ENCODE results near the gene NRXN3.

The NRXN3 gene

GRCh38 chr14:78153064-78153341 lies 17.2 kb upstream of the NRXN3 start:
- Mint-ChIP-seq H3K4me3 (no peak overlapping the region), H3K36me3 (ENCODE audit: low read depth) (no peaks in the 10 kb centered on the region), H3K4me1 (ENCODE audit: low read depth) (peaks cover 4% of the 10 kb centered on the region), H3K27ac (no peak overlapping the region), H3K27me3 (ENCODE audit: low read depth) (no peaks in the 10 kb centered on the region), H3K9me3 (no peaks in the 10 kb centered on the region)
- no peak for DNase-seq (ENCODE audit: low spot score)

- H3K27ac Mint-ChIP-seq, result no peak overlapping the region
- H3K9me3 Mint-ChIP-seq, result no peaks in the 10 kb centered on the region
- H3K36me3 Mint-ChIP-seq (ENCODE audit: low read depth), result no peaks in the 10 kb centered on the region
- peaks cover 4% of the 10 kb centered on the region for H3K4me1 Mint-ChIP-seq (ENCODE audit: low read depth)
- no peak overlapping the region for H3K4me3 Mint-ChIP-seq
- H3K27me3 Mint-ChIP-seq (ENCODE audit: low read depth), result no peaks in the 10 kb centered on the region
- DNase-seq (ENCODE audit: low spot score), result no peak
Observed at GRCh38 chr14:78154827-78155226, 15.3 kb upstream of the NRXN3 start.

GRCh38 chr14:78156196-78156595 lies 14.0 kb upstream of the NRXN3 start:
- H3K9me3 Mint-ChIP-seq, result no peaks in the 10 kb centered on the region
- H3K4me1 Mint-ChIP-seq (ENCODE audit: low read depth), result peaks cover 2% of the 10 kb centered on the region
- H3K27me3 Mint-ChIP-seq (ENCODE audit: low read depth), result peaks cover 2% of the 10 kb centered on the region
- no peak overlapping the region for H3K4me3 Mint-ChIP-seq
- no peaks in the 10 kb centered on the region for H3K36me3 Mint-ChIP-seq (ENCODE audit: low read depth)
- no peak overlapping the region for H3K27ac Mint-ChIP-seq
- DNase-seq (ENCODE audit: low spot score), result no peak

- Mint-ChIP-seq H3K4me3 (no peak overlapping the region), H3K27me3 (ENCODE audit: low read depth) (peaks cover 4% of the 10 kb centered on the region), H3K27ac (no peak overlapping the region), H3K9me3 (no peaks in the 10 kb centered on the region), H3K4me1 (ENCODE audit: low read depth) (no peaks in the 10 kb centered on the region), H3K36me3 (ENCODE audit: low read depth) (no peaks in the 10 kb centered on the region)
- no peak for DNase-seq (ENCODE audit: low spot score)
Observed at GRCh38 chr14:78157494-78158437, 12.4 kb upstream of the NRXN3 start.

GRCh38 chr14:78162202-78162601 lies 8.0 kb upstream of the NRXN3 start:
- Mint-ChIP-seq H3K27me3 (ENCODE audit: low read depth) (peaks cover 10% of the 10 kb centered on the region), H3K4me3 (no peak overlapping the region), H3K36me3 (ENCODE audit: low read depth) (no peaks in the 10 kb centered on the region), H3K9me3 (no peaks in the 10 kb centered on the region), H3K4me1 (ENCODE audit: low read depth) (no peaks in the 10 kb centered on the region), H3K27ac (no peak overlapping the region)
- no peak for DNase-seq (ENCODE audit: low spot score)

GRCh38 chr14:78164226-78164853 lies 5.8 kb upstream of the NRXN3 start:
- no peak for DNase-seq (ENCODE audit: low spot score)
- Mint-ChIP-seq H3K27ac (no peak overlapping the region), H3K4me1 (ENCODE audit: low read depth) (no peaks in the 10 kb centered on the region), H3K36me3 (ENCODE audit: low read depth) (no peaks in the 10 kb centered on the region), H3K4me3 (no peak overlapping the region), H3K27me3 (ENCODE audit: low read depth) (peaks cover 14% of the 10 kb centered on the region), H3K9me3 (no peaks in the 10 kb centered on the region)

- no peak overlapping the region for H3K4me3 Mint-ChIP-seq
- H3K27me3 Mint-ChIP-seq (ENCODE audit: low read depth), result peaks cover 8% of the 10 kb centered on the region
- no peaks in the 10 kb centered on the region for H3K36me3 Mint-ChIP-seq (ENCODE audit: low read depth)
- H3K4me1 Mint-ChIP-seq (ENCODE audit: low read depth), result no peaks in the 10 kb centered on the region
- DNase-seq (ENCODE audit: low spot score), result no peak
- H3K27ac Mint-ChIP-seq, result no peak overlapping the region
- H3K9me3 Mint-ChIP-seq, result no peaks in the 10 kb centered on the region
Observed at GRCh38 chr14:78172428-78172827, 2.3 kb downstream of the NRXN3 start.

GRCh38 chr14:78173346-78174035 lies 3.3 kb downstream of the NRXN3 start:
- H3K27me3 Mint-ChIP-seq (ENCODE audit: low read depth), result peaks cover 6% of the 10 kb centered on the region
- H3K4me1 Mint-ChIP-seq (ENCODE audit: low read depth), result no peaks in the 10 kb centered on the region
- DNase-seq (ENCODE audit: low spot score), result no peak
- no peaks in the 10 kb centered on the region for H3K9me3 Mint-ChIP-seq
- no peak overlapping the region for H3K27ac Mint-ChIP-seq
- H3K4me3 Mint-ChIP-seq, result no peak overlapping the region
- H3K36me3 Mint-ChIP-seq (ENCODE audit: low read depth), result no peaks in the 10 kb centered on the region

- Mint-ChIP-seq H3K27me3 (ENCODE audit: low read depth) (peaks cover 4% of the 10 kb centered on the region), H3K4me3 (no peak overlapping the region), H3K9me3 (no peaks in the 10 kb centered on the region), H3K4me1 (ENCODE audit: low read depth) (no peaks in the 10 kb centered on the region), H3K36me3 (ENCODE audit: low read depth) (no peaks in the 10 kb centered on the region), H3K27ac (no peak overlapping the region)
- no peak for DNase-seq (ENCODE audit: low spot score)
Observed at GRCh38 chr14:78175412-78175811, 5.2 kb downstream of the NRXN3 start.

GRCh38 chr14:78178071-78178470 lies 7.9 kb downstream of the NRXN3 start:
- no peaks in the 10 kb centered on the region for H3K27me3 Mint-ChIP-seq (ENCODE audit: low read depth)

GRCh38 chr14:78178971-78179370 lies 8.8 kb downstream of the NRXN3 start:
- DNase-seq (ENCODE audit: low spot score), result no peak
- H3K27ac Mint-ChIP-seq, result no peak overlapping the region
- no peaks in the 10 kb centered on the region for H3K9me3 Mint-ChIP-seq
- no peaks in the 10 kb centered on the region for H3K36me3 Mint-ChIP-seq (ENCODE audit: low read depth)
- H3K27me3 Mint-ChIP-seq (ENCODE audit: low read depth), result no peaks in the 10 kb centered on the region
- no peaks in the 10 kb centered on the region for H3K4me1 Mint-ChIP-seq (ENCODE audit: low read depth)
- H3K4me3 Mint-ChIP-seq, result no peak overlapping the region

More at GRCh38 chr14:78178071-78178470, 7.9 kb downstream of the NRXN3 start:
- Mint-ChIP-seq H3K4me3 (no peak overlapping the region), H3K27ac (no peak overlapping the region), H3K9me3 (no peaks in the 10 kb centered on the region), H3K36me3 (ENCODE audit: low read depth) (no peaks in the 10 kb centered on the region), H3K4me1 (ENCODE audit: low read depth) (no peaks in the 10 kb centered on the region)
- no peak for DNase-seq (ENCODE audit: low spot score)

GRCh38 chr14:78181270-78181669 lies 11.1 kb downstream of the NRXN3 start:
- no peaks in the 10 kb centered on the region for H3K9me3 Mint-ChIP-seq
- no peaks in the 10 kb centered on the region for H3K36me3 Mint-ChIP-seq (ENCODE audit: low read depth)
- no peak overlapping the region for H3K4me3 Mint-ChIP-seq
- DNase-seq (ENCODE audit: low spot score), result no peak
- no peaks in the 10 kb centered on the region for H3K4me1 Mint-ChIP-seq (ENCODE audit: low read depth)
- no peak overlapping the region for H3K27ac Mint-ChIP-seq
- no peaks in the 10 kb centered on the region for H3K27me3 Mint-ChIP-seq (ENCODE audit: low read depth)

GRCh38 chr14:78182722-78183121 lies 12.5 kb downstream of the NRXN3 start:
- Mint-ChIP-seq H3K36me3 (ENCODE audit: low read depth) (no peaks in the 10 kb centered on the region), H3K27ac (no peak overlapping the region), H3K4me1 (ENCODE audit: low read depth) (no peaks in the 10 kb centered on the region), H3K9me3 (no peaks in the 10 kb centered on the region), H3K4me3 (no peak overlapping the region), H3K27me3 (ENCODE audit: low read depth) (no peaks in the 10 kb centered on the region)
- no peak for DNase-seq (ENCODE audit: low spot score)

GRCh38 chr14:78184157-78184556 lies 14.0 kb downstream of the NRXN3 start:
- no peak overlapping the region for H3K27ac Mint-ChIP-seq
- DNase-seq (ENCODE audit: low spot score), result no peak
- H3K4me1 Mint-ChIP-seq (ENCODE audit: low read depth), result no peaks in the 10 kb centered on the region
- H3K36me3 Mint-ChIP-seq (ENCODE audit: low read depth), result no peaks in the 10 kb centered on the region
- no peak overlapping the region for H3K4me3 Mint-ChIP-seq
- H3K27me3 Mint-ChIP-seq (ENCODE audit: low read depth), result no peaks in the 10 kb centered on the region
- H3K9me3 Mint-ChIP-seq, result no peaks in the 10 kb centered on the region
